Middle frontal gyrus (tissue), 1 donor: ENCODE data around the gene ONECUT3.

ENCODE experiments used
- DNase-seq: peaks from one replicate; pipeline ENCODE4 v3.0.0-alpha.2; 2015; ENCODE audit warnings: low spot score; ENCODE audit errors: extremely low spot score

ONECUT3 gene

GRCh38 chr19:1768248-1768647 lies 14.9 kb downstream of the ONECUT3 start:
- no peak for DNase-seq

- DNase-seq = no peak
Measured at GRCh38 chr19:1768918-1769644, 15.8 kb downstream of the ONECUT3 start.

- DNase-seq = no peak
Measured at GRCh38 chr19:1769645-1769985, 16.3 kb downstream of the ONECUT3 start.

- no peak for DNase-seq
Measured at GRCh38 chr19:1770866-1771576, 17.7 kb downstream of the ONECUT3 start.

- DNase-seq = no peak
Measured at GRCh38 chr19:1773184-1773583, 19.9 kb downstream of the ONECUT3 start.

GRCh38 chr19:1774989-1775772 lies 21.9 kb downstream of the ONECUT3 start:
- no peak for DNase-seq

- DNase-seq = no peak
Measured at GRCh38 chr19:1775951-1776605, 22.8 kb downstream of the ONECUT3 start.

GRCh38 chr19:1776606-1777147 lies 23.4 kb downstream of the ONECUT3 start:
- DNase-seq = no peak

GRCh38 chr19:1777149-1777548 lies 23.8 kb downstream of the ONECUT3 start:
- DNase-seq = no peak

- DNase-seq = no peak
Measured at GRCh38 chr19:1779574-1779973, 26.3 kb downstream of the ONECUT3 start.

- DNase-seq = no peak
Measured at GRCh38 chr19:1780272-1780958, 27.1 kb downstream of the ONECUT3 start.

GRCh38 chr19:1782521-1782920 lies 29.2 kb downstream of the ONECUT3 start:
- DNase-seq = no peak

- no peak for DNase-seq
Measured at GRCh38 chr19:1783354-1783753, 30.0 kb downstream of the ONECUT3 start.

- DNase-seq = no peak
Measured at GRCh38 chr19:1783874-1784273, 30.6 kb downstream of the ONECUT3 start.

- no peak for DNase-seq
Measured at GRCh38 chr19:1785310-1785709, 32.0 kb downstream of the ONECUT3 start.

GRCh38 chr19:1786668-1787067 lies 33.4 kb downstream of the ONECUT3 start:
- no peak for DNase-seq

GRCh38 chr19:1787116-1787515 lies 33.8 kb downstream of the ONECUT3 start:
- DNase-seq = no peak

- DNase-seq = no peak
Measured at GRCh38 chr19:1789261-1790041, 36.1 kb downstream of the ONECUT3 start.

GRCh38 chr19:1790054-1790792 lies 36.9 kb downstream of the ONECUT3 start:
- DNase-seq = no peak
